Transverse colon (tissue), 3 donors: ENCODE results near the gene PM20D2.

Experiments
- EP300 ChIP-seq: sonication (generic); formaldehyde crosslinking; IDR thresholded peaks from one replicate; pipeline ENCODE4 v1.6.1; 2017; ENCODE audit warnings: antibody characterized with exemption, low read depth
- POLR2A ChIP-seq: fragments of 450-650 bp; IDR thresholded peaks from one replicate; pipeline ENCODE4 v1.6.1; 2016; ENCODE audit warnings: antibody characterized with exemption, mild to moderate bottlenecking, moderate library complexity
- TF ChIP-seq, protein P1 (sequence below), 5 experiments: fragments of 200-600 bp in 3 of 5; fragments of 450-650 bp in 2 of 5; sonication (generic) in 3 of 5; IDR thresholded peaks; 1 replicate in 2 of 5; 2 replicates in 3 of 5; pipeline ENCODE4 v1.5.1; 2016 to 2017; ENCODE audit warnings: antibody characterized with exemption in 5 of 5, inconsistent platforms in 3 of 5, mild to moderate bottlenecking in 2 of 5, moderate library complexity in 1 of 5

DNA sequence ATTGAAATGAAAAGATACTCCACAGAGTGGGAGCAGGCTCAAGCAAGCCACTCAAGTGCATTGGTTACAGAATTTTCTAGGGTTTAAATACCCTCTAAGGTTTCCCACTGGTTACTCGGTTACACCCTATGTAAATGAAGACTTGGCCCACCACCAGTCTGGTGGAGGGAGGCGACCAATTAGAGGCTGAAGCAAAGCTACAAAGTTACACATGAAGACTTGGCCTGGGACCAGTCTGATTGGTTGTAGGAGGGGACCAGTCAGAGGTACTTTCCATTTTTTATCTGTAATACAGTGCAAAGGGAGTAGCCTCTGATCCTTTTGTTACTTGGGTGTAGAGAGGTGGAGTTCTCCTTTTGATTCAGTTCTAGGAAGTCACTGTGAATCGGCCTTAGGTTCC lies 35.6 kb upstream of the PM20D2 start:
- TF ChIP-seq, protein P1, sequence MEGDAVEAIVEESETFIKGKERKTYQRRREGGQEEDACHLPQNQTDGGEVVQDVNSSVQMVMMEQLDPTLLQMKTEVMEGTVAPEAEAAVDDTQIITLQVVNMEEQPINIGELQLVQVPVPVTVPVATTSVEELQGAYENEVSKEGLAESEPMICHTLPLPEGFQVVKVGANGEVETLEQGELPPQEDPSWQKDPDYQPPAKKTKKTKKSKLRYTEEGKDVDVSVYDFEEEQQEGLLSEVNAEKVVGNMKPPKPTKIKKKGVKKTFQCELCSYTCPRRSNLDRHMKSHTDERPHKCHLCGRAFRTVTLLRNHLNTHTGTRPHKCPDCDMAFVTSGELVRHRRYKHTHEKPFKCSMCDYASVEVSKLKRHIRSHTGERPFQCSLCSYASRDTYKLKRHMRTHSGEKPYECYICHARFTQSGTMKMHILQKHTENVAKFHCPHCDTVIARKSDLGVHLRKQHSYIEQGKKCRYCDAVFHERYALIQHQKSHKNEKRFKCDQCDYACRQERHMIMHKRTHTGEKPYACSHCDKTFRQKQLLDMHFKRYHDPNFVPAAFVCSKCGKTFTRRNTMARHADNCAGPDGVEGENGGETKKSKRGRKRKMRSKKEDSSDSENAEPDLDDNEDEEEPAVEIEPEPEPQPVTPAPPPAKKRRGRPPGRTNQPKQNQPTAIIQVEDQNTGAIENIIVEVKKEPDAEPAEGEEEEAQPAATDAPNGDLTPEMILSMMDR (IDR thresholded peaks at IDR 0.05), result no peak
- TF ChIP-seq POLR2A, result no peak
- TF ChIP-seq EP300, result no peak
